GM19468 (cell line): Measurements from ENCODE around the gene KCNV2.
"Not testable (repeated sequence)": the region's sequence is repeated elsewhere in the genome, so short reads cannot be mapped to it uniquely, and the experiment has no call there.

Experiments used
- ATAC-seq: cut with Tn5 transposase; IDR thresholded peaks from one replicate; pipeline ENCODE4 v1.9.1; 2021; ENCODE audit warnings: mild to moderate bottlenecking, moderate library complexity, moderate number of reproducible peaks; ENCODE audit not compliant: unreplicated experiment; ENCODE audit errors: extremely low read depth

Gene KCNV2

DNA sequence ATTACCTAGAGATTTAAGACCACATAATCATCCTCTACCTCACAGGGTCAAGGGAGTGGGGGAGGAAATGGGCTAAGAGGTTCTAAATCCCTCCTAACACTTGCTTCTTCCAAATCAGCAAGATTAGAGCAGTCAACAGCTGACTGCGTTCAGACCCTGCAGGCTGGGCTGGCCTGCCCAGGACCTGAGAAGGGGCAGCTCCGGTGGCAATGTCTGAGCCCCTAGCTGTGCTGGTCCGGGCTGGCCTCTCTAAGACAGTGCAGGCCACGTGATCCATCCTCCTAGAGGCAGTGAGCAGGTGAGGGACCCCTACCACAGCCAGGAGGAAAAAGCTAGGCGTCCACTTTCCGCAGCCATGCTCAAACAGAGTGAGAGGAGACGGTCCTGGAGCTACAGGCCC, at the start of gene KCNV2:
Gene KCNV2 (plus strand): TSS at position 126 of the 400 bp plus-strand sequence. CDS start 230 bp downstream, at position 356.
- no peak for ATAC-seq

DNA sequence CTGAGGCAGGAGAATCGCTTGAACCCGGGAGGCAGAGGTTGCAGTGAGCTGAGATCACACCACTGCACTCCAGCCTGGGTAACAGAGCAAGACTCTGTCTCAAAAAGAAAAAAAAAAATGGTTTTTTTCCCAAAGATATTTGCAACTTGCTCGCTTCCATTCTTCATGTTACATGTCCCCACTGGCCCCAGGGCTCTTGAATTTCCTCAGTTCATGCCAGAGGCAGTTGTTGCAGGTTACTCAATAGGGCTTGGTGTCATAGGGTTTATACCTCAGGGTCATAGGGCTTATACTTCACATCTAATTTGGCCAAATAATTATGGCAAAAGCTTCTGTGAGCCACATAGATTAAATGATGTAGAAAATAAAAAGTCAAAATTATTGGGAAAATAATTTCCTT, 44.1 kb upstream of the KCNV2 start:
- no peak for ATAC-seq

DNA sequence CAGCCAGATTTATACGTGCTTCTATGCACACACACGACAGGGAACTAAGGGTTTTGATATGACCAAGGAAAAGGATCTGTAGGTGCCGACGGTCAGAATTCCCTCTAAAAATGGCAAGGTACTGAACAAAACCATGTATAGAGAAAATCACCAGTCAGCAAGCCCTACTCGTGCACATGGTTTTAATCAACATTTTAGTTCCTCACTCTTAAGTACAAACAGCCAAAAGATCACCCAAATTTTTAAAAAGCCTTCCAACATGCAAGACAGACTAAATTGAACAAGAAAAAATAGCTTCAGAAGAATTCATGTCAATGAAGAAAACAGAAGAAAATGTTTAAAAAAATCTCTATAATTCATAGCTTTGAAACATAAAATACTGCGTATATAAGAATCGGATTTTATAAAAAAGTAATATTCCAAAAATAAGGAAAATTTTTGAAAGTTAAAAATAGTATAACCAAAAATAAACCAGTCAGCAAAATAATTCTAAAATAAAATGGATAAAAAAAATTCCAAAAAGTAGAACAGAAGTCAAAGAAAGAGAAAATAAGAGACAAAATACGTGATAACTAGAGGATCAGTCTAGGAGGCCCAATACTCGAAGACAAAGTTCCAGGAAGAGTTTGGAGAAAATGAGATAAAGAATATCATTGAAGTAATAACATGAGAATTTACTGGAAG, 43.0 kb upstream of the KCNV2 start:
- no peak for ATAC-seq

DNA sequence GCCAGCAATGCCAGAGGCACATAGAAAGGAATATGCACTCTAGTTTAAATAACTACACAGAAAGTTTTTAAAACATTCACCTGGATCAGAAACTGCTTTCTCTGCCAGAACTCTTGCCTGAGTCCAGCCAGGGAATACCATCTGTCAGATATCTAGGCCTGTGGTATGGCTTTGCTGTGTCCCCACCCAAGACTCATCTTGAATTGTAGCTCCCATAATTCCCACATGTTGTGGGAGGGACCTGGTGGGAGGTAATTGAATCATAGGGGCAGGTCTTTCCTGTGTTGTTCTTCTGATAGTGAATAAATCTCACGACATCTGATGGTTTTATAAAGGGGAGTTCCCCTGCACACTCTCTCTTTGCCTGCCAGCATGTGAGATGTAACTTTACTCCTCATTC, 41.5 kb upstream of the KCNV2 start:
- no peak for ATAC-seq

DNA sequence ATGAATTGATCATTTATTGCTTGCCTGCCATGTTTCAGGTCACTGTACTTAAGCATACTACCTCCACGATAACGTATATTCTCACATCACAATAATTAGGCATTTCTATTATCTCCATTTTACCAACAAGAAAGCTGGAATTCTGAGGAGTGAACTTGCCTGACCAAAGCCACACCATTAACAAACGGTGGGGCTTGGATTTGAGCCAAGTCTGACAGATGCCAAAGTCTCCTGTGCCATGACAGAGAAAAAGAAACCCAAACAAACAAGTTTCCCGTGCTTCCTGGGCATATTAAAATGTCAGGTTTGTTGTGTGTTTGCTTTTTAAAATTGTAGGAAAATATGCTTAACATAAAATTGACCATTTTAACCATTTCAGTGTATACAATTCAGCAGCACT, 40.8 kb upstream of the KCNV2 start:
- no peak for ATAC-seq

DNA sequence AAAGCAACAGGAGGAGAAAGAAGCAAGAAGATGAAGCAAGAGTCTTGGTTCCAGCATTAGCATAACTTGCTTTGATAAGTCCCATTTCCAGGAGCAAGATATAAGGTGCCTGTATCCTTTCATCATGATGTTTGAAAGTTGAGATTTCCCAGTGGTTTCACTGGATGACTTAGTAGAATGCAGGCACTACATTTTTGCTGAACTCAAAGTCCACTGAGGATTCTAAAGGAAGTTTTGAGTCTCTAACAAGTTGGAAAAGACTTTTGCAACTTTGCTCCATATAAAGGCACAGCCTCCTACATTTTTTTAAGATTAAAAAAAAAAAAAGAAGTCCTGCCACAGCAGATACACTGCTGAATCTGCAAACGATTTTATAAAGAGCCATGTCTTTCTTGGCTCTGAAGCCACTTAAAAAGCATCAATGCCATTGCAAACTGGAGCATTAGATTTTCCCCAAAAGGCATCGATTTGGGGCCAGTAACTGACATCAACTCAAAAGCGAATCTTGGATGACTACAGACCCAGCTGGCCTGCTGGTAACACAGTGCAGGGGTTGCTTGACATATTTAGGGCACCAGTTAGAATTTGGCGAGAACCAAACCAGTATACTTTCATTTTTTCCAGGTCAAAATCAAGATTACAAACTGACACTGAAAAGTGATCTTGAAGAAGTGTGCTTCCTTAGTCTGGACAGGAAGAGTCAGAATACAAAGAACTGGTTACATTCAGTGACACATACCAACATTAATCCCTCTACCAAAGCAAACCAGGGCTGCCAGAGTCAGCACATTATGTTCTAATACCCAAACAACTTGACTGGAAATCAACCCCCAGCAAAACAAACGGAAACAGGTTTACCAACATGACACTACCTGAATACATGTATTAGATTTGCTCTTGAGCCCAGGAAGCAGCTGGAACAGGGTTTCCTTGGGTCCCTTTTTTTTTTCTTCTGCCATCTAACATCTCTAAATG, 39.1 kb upstream of the KCNV2 start:
- no peak for ATAC-seq

DNA sequence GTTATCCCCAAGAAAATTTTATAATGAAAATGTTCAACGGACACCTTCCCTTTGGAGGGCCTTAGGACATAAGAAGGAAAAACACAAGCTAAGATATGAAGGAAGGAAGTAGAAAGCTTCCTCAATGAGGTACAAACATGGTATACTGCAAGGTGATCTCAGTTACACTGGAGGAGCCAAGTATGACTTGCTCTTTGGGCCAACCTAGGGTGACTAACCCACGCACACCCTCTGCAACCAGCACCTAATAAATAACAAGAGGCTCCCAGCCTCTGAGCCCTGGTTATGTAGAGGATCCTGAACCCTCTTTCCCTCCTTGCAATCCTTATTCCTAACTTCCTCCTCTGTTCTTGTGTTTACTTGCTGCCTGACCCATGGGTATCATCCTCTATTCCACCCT, 38.3 kb upstream of the KCNV2 start:
- ATAC-seq: no peak

DNA sequence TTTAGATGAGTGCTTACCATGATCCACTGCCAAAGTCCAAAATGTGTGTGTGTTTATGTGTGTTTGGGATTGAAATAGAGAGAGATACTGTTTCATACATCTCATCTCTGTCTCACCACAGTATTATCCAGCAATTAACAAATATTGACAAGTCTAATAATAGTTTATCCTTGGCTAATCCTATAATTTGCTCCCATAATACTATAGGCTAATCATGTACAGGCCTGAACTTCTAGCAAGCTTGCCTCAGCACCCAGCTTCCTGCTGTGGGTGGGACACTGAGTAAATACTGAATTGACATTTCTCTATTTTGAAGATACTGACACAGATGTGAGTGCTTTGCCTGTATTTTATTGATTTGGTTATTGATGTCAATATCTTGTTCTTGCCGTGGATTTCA, 35.3 kb upstream of the KCNV2 start:
- ATAC-seq: no peak

DNA sequence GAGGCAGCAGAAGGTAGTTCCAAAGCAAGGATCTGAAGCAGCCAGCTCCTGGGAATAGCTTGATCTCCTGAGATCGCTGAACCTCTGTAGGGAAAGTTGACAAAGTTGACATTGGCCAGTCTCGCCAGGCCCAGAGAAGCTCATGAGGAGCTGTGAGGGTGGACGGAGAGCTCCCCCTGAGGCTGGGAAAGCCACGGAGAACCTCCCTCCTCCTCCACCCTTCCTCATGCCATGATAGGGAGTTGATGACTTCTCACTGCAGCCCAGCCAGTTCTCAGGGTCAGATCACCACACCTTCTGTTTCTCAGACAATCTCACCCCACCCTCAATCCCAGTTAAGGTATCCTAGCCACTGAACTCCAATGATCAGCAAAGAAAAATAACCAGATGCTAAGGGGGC, 30.4 kb upstream of the KCNV2 start:
- no peak for ATAC-seq

DNA sequence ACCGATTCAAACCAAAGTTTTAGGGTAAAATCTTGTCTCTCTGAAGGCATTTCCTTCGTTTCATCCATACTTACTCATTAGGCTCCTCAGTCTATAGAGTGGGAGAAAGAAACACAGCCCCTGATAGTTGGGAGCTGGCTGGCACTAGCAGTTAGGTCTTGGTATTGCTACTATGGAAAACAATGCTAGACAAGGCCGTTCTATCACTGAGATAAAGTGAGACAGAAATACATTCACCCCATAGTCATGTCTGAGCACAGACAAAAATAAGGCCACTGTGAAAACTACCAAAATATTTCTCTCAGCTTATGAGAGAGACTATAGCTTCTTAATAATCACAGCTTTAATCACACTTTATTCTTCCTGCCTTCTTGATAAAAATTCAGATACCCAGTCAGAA, 28.7 kb upstream of the KCNV2 start:
- no peak for ATAC-seq

DNA sequence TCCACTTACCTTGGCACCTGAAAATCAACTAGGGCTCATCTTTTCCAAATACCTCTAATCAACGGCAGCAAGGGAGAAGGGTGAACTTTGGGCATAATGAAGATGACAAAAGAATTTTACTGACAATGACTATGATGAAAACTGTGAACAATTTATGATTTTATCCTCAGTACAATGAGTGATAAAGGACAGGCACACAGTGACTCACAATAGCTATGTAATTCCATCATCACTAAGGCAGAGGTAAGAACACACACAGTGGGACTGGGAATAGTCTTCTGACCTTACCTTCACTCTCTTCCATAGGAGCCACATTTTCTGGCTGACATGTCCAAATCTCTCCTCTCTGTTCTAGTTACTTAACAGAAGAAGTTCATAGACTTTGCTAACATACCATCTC, 26.1 kb upstream of the KCNV2 start:
- no peak for ATAC-seq

DNA sequence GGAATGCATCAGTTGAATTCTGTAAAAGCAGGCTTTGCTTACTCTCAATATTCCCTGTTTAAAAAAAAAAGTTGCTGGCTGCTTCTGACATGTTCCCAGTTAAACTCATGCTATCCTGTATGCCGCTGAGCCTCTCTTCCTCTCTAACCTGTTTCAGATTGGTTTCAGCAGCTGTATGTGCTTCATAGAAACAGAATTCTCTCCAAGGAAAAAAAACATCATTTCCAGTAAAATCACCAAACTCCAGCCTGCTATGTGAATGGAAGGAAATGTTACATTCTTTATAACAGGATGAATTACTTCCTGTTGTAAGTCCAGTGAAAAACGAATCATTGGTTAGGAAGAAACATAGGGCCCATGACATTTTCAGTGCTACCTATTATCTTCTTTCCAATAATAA, 25.7 kb upstream of the KCNV2 start:
- ATAC-seq: no peak

DNA sequence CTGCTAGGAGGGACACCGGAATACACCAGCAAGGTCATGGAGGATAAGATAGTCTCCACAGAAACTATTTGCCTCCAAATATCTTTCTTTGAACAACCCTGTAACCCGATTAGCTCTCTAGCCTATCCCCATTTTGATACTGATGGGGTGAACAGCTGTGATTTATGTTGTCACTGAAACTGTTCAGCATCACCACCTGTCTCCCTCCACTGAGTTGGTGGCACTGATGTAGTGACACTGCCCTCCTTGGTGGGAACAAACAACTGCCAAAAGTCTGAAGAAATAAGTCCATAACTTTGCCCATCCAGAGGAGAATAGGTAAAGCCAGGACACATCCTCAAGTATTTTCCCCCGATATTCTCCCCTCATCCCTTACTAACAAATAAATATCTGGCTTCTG, 24.3 kb upstream of the KCNV2 start:
- no peak for ATAC-seq

DNA sequence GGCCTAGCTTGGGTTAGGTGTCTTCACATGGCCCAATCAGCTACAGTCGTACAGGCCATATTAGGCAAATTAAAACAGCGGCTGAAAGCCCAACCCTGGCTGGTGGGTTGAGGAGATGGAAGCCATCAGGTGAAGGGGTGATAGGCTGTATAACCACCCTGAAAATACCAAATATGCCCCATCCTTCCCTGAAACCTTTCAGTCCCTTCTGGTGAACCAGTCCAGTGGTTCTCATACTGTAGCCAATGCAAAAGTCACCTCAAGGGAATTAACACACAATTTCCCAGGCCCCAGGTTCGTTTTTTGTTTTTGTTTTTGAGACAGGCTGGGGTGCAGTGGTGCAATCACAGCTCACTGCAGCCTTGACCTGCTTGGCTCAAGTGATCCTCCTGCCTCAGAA, 19.8 kb upstream of the KCNV2 start:
- no peak for ATAC-seq

DNA sequence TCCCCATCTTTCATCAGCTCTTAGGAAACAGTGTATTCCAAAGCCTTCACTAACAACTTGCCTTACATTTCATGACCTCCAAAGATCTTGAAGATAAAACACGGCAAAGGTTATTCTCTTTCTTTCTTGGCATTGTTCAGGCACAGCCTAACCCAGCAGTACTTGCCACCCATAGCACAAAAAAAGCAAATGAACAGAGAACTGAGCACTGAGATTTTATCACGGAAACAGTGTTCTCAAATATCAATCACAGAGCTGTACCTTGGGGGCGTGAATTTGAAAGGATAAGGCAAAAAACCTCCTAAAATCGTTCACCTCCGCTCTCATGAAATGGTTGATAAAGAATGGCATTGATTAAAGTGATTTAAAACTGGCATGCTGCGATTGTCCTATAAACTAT, 16.9 kb upstream of the KCNV2 start:
- ATAC-seq: no peak

DNA sequence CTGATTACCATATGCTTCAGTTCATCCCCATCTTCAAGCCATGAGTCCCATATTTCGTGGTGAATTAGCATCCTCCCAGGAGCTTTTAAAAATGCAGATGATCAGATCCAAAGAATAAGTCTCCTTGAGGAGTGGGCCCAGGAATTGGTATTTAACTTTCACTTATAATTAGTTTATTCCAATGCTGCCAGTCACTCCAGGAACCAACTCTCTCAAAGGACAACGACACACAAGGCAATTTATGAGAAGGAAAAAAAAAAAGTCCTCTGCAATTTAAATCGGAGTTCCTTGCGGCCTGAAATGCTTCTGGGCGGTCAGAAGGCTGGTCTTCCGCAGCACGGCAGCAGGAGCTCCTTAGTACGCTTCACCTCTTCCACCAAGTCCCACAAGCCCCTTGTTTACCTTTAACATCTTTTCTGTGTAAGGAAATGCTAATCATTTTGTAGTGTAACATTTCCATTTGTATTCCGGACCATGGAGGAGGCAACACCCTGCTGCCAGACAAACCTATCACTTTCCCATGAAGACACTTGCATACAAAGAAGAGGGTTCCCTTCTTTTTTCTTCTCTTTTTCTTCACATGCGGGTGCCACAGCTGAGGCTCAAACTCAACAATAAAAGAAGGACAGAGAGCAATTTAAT, 16.3 kb upstream of the KCNV2 start:
- no peak for ATAC-seq

DNA sequence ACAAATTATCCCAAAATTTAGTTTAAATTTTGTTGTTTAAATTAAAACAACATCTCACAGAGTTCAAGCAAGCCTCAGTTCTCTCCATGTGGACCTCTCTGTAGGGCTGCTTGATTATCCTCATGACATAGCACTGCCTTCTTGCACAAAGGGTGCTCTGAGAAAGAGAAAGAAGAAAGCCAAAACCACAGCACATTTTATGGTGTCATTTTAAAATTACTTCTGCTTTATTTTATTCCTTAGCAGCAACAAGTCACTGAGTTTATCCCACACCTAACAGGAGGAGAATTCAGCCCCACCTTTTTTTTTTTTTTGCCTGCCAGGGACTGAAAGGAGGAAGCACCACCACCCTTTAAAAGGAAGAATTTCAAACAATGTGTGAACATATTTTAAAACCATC, 12.8 kb upstream of the KCNV2 start:
- ATAC-seq: no peak

DNA sequence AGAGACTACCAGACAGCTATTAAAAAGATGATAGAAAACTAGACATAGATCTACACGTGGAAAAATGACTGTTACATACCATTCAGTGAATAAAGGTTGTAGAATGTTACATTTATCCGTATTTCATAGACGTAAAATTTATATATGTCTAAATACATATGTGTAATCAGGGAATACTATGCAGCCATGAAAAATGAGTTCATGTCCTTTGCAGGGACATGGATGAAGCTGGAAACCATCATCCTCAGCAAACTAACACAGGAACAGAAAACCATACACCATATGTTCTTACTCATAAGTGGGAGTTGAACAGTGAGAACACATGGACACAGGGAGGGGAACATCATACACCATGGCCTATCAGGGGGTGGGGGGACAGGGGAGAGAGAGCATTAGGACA, 10.1 kb upstream of the KCNV2 start:
- ATAC-seq: not testable (repeated sequence)

DNA sequence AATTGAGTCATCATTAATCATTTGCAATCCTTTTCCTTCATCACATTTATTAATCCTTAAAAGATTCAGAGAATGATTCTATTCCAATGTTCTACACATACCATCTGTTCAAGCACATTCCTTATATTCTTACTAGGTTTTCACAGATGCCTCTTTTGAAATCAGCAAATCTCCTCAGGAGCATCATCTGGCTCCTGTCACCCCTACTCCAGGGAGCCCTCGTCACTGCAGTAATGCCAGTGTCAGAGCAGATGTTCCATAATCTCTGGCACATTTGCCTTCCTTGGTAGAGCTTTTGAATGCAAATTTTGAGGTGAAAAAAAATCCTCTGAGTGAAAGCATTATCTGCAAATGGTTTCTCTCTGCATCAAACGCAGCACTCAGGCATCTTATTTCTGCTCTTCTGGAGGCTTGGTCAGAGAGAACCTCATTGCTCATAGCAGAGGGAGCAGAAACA, 7.6 kb upstream of the KCNV2 start:
- ATAC-seq: no peak

DNA sequence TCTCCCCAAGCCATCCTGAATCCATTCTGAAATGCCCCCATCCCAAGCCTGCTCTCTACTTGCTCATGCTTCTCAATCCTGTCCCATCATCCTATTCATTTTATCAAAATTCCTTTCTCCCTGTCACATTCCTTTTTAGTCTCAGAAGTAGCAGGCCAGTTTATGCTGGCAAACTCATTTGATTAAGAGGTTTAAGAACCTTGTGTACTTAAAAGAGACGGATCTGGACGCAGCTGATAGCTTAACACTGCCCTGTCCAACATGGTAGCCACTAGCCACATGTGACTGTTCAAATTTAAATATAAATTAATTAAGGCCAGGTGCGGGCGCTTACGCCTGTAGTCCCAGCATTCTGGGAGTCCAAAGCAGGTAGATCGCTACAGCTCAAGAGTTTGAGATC, 5.6 kb upstream of the KCNV2 start:
- ATAC-seq: no peak
